PC-3 (cell line): Measurements from ENCODE around the gene CSAG2.

Source experiments
- EZH2 ChIP-seq: fragments of 300-600 bp; sonication (generic); IDR thresholded peaks from one replicate; pipeline ENCODE4 v1.6.1; 2017; ENCODE audit warnings: antibody characterized with exemption, mild to moderate bottlenecking, low read length; ENCODE audit not compliant: unreplicated experiment
- EZH2phosphoT487 ChIP-seq: fragments of 300-600 bp; sonication (generic); IDR thresholded peaks from 2 replicates; pipeline ENCODE4 v1.6.1; 2018; ENCODE audit warnings: mild to moderate bottlenecking, antibody characterized with exemption, low read length, borderline replicate concordance
- TF ChIP-seq, protein P1 (sequence below): fragments of 300-600 bp; sonication (generic); conservative IDR thresholded peaks from 2 replicates; pipeline ENCODE4 v1.5.1; 2017; ENCODE audit warnings: antibody characterized with exemption, low read depth, mild to moderate bottlenecking, low read length

DNA sequence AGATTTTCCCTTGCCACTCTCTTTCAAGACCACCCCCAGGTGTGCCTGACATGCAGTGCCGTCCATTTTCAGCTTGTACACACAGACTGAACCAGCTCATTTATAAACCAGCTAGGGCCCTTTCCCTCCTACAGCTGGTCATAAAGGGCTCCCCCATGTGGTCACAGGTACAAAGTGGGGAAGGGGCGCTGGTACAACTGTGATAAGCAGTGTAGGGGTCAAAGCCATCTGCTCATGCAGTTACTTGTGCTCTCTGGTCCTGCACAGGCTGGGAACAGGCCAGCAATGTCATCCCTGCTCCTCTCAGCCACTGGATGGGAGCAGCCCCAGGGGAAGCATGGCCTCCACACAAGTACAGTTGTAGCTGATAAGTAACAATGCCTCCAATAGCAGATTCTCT is 50.8 kb downstream of the CSAG2 start:
- TF ChIP-seq, protein P1, sequence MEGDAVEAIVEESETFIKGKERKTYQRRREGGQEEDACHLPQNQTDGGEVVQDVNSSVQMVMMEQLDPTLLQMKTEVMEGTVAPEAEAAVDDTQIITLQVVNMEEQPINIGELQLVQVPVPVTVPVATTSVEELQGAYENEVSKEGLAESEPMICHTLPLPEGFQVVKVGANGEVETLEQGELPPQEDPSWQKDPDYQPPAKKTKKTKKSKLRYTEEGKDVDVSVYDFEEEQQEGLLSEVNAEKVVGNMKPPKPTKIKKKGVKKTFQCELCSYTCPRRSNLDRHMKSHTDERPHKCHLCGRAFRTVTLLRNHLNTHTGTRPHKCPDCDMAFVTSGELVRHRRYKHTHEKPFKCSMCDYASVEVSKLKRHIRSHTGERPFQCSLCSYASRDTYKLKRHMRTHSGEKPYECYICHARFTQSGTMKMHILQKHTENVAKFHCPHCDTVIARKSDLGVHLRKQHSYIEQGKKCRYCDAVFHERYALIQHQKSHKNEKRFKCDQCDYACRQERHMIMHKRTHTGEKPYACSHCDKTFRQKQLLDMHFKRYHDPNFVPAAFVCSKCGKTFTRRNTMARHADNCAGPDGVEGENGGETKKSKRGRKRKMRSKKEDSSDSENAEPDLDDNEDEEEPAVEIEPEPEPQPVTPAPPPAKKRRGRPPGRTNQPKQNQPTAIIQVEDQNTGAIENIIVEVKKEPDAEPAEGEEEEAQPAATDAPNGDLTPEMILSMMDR: peak; percentile 41
- TF ChIP-seq EZH2phosphoT487 (no peak), EZH2 (no peak)
